Hepatocyte (in vitro differentiated cells): ENCODE results near the gene LEMD2. TPM values are rescaled to one million over a fixed set of nuclear protein-coding genes. Genes with fewer than 3 reads are reported as not detected.

Experiments used
- DNase-seq: peaks from one replicate; pipeline ENCODE4 v3.0.0-alpha.2; 2016; ENCODE audit warnings: low spot score
- H2AFZ ChIP-seq: fragments of 200-600 bp; sonication (generic); 2 replicates; pipeline ENCODE4 v1.6.0; 2016; ENCODE audit warnings: antibody characterized with exemption, mild to moderate bottlenecking
- H3K27ac ChIP-seq: fragments of 200-600 bp; sonication (generic); 2 replicates; pipeline ENCODE4 v1.5.1; 2016; ENCODE audit warnings: mild to moderate bottlenecking
- H3K27me3 ChIP-seq: fragments of 200-600 bp; sonication (generic); 2 replicates; pipeline ENCODE4 v1.6.1; 2016
- H3K36me3 ChIP-seq: fragments of 200-600 bp; sonication (generic); replicated peaks from 2 replicates; pipeline ENCODE4 v1.5.1; 2016; ENCODE audit warnings: low read depth; ENCODE audit not compliant: insufficient read depth
- H3K4me1 ChIP-seq: fragments of 200-600 bp; sonication (generic); 2 replicates; pipeline ENCODE4 v1.5.1; 2016; ENCODE audit warnings: mild to moderate bottlenecking, moderate library complexity; ENCODE audit not compliant: insufficient read depth
- H3K4me2 ChIP-seq: fragments of 200-600 bp; sonication (generic); 2 replicates; pipeline ENCODE4 v1.6.0; 2016
- H3K4me3 ChIP-seq: fragments of 200-600 bp; sonication (generic); 2 replicates; pipeline ENCODE4 v1.5.1; 2016; ENCODE audit warnings: mild to moderate bottlenecking
- H3K79me2 ChIP-seq: fragments of 200-600 bp; sonication (generic); 2 replicates; pipeline ENCODE4 v1.6.0; 2017; ENCODE audit warnings: mild to moderate bottlenecking
- H3K9me2 ChIP-seq: fragments of 200-600 bp; sonication (generic); replicated peaks from 2 replicates; pipeline ENCODE4 v1.6.0; 2017; ENCODE audit warnings: mild to moderate bottlenecking; ENCODE audit not compliant: insufficient read depth
- H3K9me3 ChIP-seq: fragments of 200-600 bp; sonication (generic); 2 replicates; pipeline ENCODE4 v1.5.1; 2016; ENCODE audit warnings: low read depth, mild to moderate bottlenecking
- H4K20me1 ChIP-seq: fragments of 200-600 bp; sonication (generic); 2 replicates; pipeline ENCODE4 v1.6.0; 2016; ENCODE audit warnings: mild to moderate bottlenecking; ENCODE audit not compliant: insufficient read depth, poor library complexity, severe bottlenecking
- EZH2 ChIP-seq: fragments of 200-600 bp; sonication (generic); IDR thresholded peaks from 2 replicates; pipeline ENCODE4 v1.6.1; 2016; ENCODE audit warnings: antibody characterized with exemption, mild to moderate bottlenecking, borderline replicate concordance
- EZH2phosphoT487 ChIP-seq: fragments of 200-600 bp; sonication (generic); IDR thresholded peaks from one replicate; pipeline ENCODE4 v1.6.1; 2018; ENCODE audit warnings: antibody characterized with exemption, mild to moderate bottlenecking, low read depth, moderate library complexity; ENCODE audit not compliant: unreplicated experiment, severe bottlenecking
- WGBS: methylation state at CpG from one replicate; pipeline ENCODE4 v1.1.6; 2016; ENCODE audit warnings: low lambda C conversion rate; ENCODE audit errors: missing lambda C conversion rate; 5-methylcytosine and 5-hydroxymethylcytosine counted together
- polyA plus RNA-seq: library from polyadenylated mRNA; unstranded; fragments of >200 nt; fragmentation: Nextera tagmentation; extraction: Ambion mirVana; gene quantifications from 2 replicates; pipeline ENCODE4 v1.2.1, GENCODE V29; 2016
- total RNA-seq: library from RNA; depleted of rRNA; stranded (reverse); fragments of >200 nt; gene quantifications from 2 replicates; pipeline ENCODE4 v1.2.3, GENCODE V29; 2014
- TF ChIP-seq, protein P1 (sequence below): fragments of 200-600 bp; sonication (generic); IDR thresholded peaks from 2 replicates; pipeline ENCODE4 v1.5.1; 2016; ENCODE audit warnings: antibody characterized with exemption, mild to moderate bottlenecking; ENCODE audit not compliant: poor library complexity

The LEMD2 gene
- total and polyA plus RNA-seq, 2 experiments from 2014 or later, result 38.1 to 66.3 TPM

GRCh38 chr6:33740794-33741193 lies 48.1 kb downstream of the LEMD2 start:
- no peak for DNase-seq
- Histone ChIP-seq H3K4me3 (no peak overlapping the region), H3K4me2 (no peak overlapping the region)

GRCh38 chr6:33740204-33740608 lies 48.7 kb downstream of the LEMD2 start:
- peak; percentile 48 for DNase-seq
- Histone ChIP-seq H3K36me3 (no peaks in the 10 kb centered on the region), H3K79me2 (peaks cover 2% of the 10 kb centered on the region), H3K27me3 (no peaks in the 10 kb centered on the region), H3K9me3 (no peaks in the 10 kb centered on the region), H2AFZ (no peak overlapping the region), H3K27ac (no peak overlapping the region), H3K9me2 (no peaks in the 10 kb centered on the region), H3K4me3 (no peak overlapping the region), H3K4me1 (peaks cover 39% of the 10 kb centered on the region), H3K4me2 (peak overlapping the region; percentile 33), H4K20me1 (no peaks in the 10 kb centered on the region)
- TF ChIP-seq EZH2, result no peak
- TF ChIP-seq, protein P1, sequence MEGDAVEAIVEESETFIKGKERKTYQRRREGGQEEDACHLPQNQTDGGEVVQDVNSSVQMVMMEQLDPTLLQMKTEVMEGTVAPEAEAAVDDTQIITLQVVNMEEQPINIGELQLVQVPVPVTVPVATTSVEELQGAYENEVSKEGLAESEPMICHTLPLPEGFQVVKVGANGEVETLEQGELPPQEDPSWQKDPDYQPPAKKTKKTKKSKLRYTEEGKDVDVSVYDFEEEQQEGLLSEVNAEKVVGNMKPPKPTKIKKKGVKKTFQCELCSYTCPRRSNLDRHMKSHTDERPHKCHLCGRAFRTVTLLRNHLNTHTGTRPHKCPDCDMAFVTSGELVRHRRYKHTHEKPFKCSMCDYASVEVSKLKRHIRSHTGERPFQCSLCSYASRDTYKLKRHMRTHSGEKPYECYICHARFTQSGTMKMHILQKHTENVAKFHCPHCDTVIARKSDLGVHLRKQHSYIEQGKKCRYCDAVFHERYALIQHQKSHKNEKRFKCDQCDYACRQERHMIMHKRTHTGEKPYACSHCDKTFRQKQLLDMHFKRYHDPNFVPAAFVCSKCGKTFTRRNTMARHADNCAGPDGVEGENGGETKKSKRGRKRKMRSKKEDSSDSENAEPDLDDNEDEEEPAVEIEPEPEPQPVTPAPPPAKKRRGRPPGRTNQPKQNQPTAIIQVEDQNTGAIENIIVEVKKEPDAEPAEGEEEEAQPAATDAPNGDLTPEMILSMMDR, result no peak
- no peak for TF ChIP-seq EZH2phosphoT487
- 72% methylated on average over 6 of the region's 6 CpGs for WGBS

More at GRCh38 chr6:33740794-33741193, 48.1 kb downstream of the LEMD2 start:
- H3K79me2 ChIP-seq, result peaks cover 2% of the 10 kb centered on the region
- H2AFZ ChIP-seq, result no peak overlapping the region
- H3K27ac ChIP-seq, result no peak overlapping the region
- peaks cover 45% of the 10 kb centered on the region for H3K4me1 ChIP-seq
- 77% methylated on average over 5 of the region's 5 CpGs for WGBS
- no peaks in the 10 kb centered on the region for H3K27me3 ChIP-seq
- H3K9me2 ChIP-seq, result no peaks in the 10 kb centered on the region
- no peak for TF ChIP-seq EZH2
- TF ChIP-seq, protein P1, result no peak
- no peak for TF ChIP-seq EZH2phosphoT487
- H3K36me3 ChIP-seq, result no peaks in the 10 kb centered on the region
- no peaks in the 10 kb centered on the region for H4K20me1 ChIP-seq
- no peaks in the 10 kb centered on the region for H3K9me3 ChIP-seq

DNA sequence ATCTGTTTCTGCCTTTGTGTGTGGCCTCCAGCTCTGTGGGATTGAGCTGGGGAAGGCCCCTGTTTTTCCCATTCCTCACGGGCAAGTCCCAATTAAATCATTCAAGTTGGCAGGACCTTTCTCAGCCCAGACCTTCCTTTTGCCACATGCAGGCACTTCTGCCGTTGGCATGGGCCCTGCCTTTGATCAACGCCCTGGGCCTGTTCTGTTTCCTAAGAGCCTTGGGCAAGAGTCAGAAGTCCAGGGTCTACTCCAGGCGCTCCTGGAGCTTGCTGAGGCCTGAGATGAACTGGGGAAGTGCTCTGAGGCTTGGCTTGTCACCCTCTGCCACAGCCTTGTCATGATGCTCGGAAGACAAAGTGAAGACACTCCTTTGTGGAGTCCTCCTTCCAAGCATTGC lies 49.4 kb downstream of the LEMD2 start:
- Histone ChIP-seq H3K4me2 (no peak overlapping the region), H2AFZ (no peak overlapping the region), H3K79me2 (peaks cover 2% of the 10 kb centered on the region), H4K20me1 (no peaks in the 10 kb centered on the region), H3K4me3 (no peak overlapping the region), H3K9me2 (no peaks in the 10 kb centered on the region), H3K27me3 (no peaks in the 10 kb centered on the region), H3K36me3 (no peaks in the 10 kb centered on the region), H3K27ac (no peak overlapping the region), H3K9me3 (no peaks in the 10 kb centered on the region), H3K4me1 (peaks cover 33% of the 10 kb centered on the region)
- DNase-seq, result no peak
- TF ChIP-seq EZH2phosphoT487 (no peak), EZH2 (no peak)
- TF ChIP-seq, protein P1, result no peak
- WGBS, result 90% methylated on average over 5 of the region's 5 CpGs

DNA sequence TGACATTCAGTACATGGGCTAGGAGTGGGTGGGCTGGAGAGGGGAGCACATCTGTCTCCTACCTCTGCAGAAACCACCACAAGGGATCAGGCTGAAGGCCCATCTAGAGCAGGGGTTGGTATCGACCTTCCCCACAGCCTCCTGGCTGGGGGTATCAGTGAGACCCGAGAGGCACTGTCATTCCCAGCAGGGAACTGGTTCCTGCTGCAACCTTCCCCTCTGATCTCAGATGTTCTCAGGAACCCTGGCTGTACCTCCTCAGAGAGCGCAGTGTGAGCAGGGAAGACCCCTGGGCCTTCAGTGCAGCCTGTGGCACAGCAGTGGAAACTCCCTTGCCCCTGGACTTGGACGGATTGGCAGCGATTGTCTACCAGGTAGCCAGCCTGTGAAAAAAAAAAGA lies 50.1 kb downstream of the LEMD2 start:
- H4K20me1 ChIP-seq, result no peaks in the 10 kb centered on the region
- H3K79me2 ChIP-seq, result peaks cover 2% of the 10 kb centered on the region
- H3K9me2 ChIP-seq, result no peaks in the 10 kb centered on the region
- no peaks in the 10 kb centered on the region for H3K9me3 ChIP-seq
- 87% methylated on average over 5 of the region's 5 CpGs for WGBS
- DNase-seq, result no peak
- no peak overlapping the region for H2AFZ ChIP-seq
- TF ChIP-seq, protein P1, result no peak
- no peak for TF ChIP-seq EZH2phosphoT487
- no peak for TF ChIP-seq EZH2
- H3K4me2 ChIP-seq, result no peak overlapping the region
- no peaks in the 10 kb centered on the region for H3K36me3 ChIP-seq
- no peak overlapping the region for H3K4me3 ChIP-seq
- no peaks in the 10 kb centered on the region for H3K27me3 ChIP-seq
- H3K27ac ChIP-seq, result no peak overlapping the region
- peaks cover 27% of the 10 kb centered on the region for H3K4me1 ChIP-seq
